HG03045 (cell line): Measurements from ENCODE around the gene CCDC159.
"Not testable (repeated sequence)": the region's sequence is repeated elsewhere in the genome, so short reads cannot be mapped to it uniquely, and the experiment has no call there.

Experiments
- ATAC-seq: cut with Tn5 transposase; IDR thresholded peaks from one replicate; pipeline ENCODE4 v1.9.1; 2021; ENCODE audit warnings: mild to moderate bottlenecking, moderate library complexity; ENCODE audit not compliant: unreplicated experiment

CCDC159 gene

GRCh38 chr19:11364935-11365334 is 18.6 kb downstream of the CCDC159 start:
- no peak for ATAC-seq

- ATAC-seq = no peak
These were observed 19.3 kb downstream of the CCDC159 start for GRCh38 chr19:11365557-11366117.

GRCh38 chr19:11367528-11367927 is 21.2 kb downstream of the CCDC159 start:
- ATAC-seq = no peak

GRCh38 chr19:11370744-11371143 is 24.4 kb downstream of the CCDC159 start:
- ATAC-seq = no peak

GRCh38 chr19:11373166-11373884 is 27.0 kb downstream of the CCDC159 start:
- ATAC-seq = no peak

- no peak for ATAC-seq
These were observed 27.6 kb downstream of the CCDC159 start for GRCh38 chr19:11373885-11374432.

GRCh38 chr19:11374433-11375142 is 28.3 kb downstream of the CCDC159 start, which contains the start of gene SWSAP1:
Gene SWSAP1, plus strand, starts transcription at chr19:11374666. Its CDS starts 15 bp downstream, at chr19:11374681.
- peak; percentile 88 for ATAC-seq

GRCh38 chr19:11375143-11375948 is 29.0 kb downstream of the CCDC159 start:
- no peak for ATAC-seq

- ATAC-seq = no peak
These were observed 30.9 kb downstream of the CCDC159 start for GRCh38 chr19:11377237-11377636.

- ATAC-seq = no peak
These were observed 31.4 kb downstream of the CCDC159 start for GRCh38 chr19:11377756-11378155.

- ATAC-seq = no peak
These were observed 32.2 kb downstream of the CCDC159 start for GRCh38 chr19:11378319-11379189.

- ATAC-seq = not testable (repeated sequence)
These were observed 33.0 kb downstream of the CCDC159 start for GRCh38 chr19:11379269-11379845.

- ATAC-seq = no peak
These were observed 33.6 kb downstream of the CCDC159 start for GRCh38 chr19:11379857-11380350.

GRCh38 chr19:11380653-11381537 is 34.6 kb downstream of the CCDC159 start:
- ATAC-seq = peak; percentile 80

- no peak for ATAC-seq
These were observed 36.8 kb downstream of the CCDC159 start for GRCh38 chr19:11382898-11383705.

GRCh38 chr19:11383706-11384048 is 37.4 kb downstream of the CCDC159 start:
- ATAC-seq = no peak

GRCh38 chr19:11384778-11385129 is 38.4 kb downstream of the CCDC159 start:
- ATAC-seq = no peak
